Fibroblast of upper back skin (primary cell): ENCODE measurements around the gene TMED3.
A peak's percentile ranks its signal among the peaks of the same experiment; 100 is the strongest.

Experiments
- DNase-seq: peaks from one replicate; pipeline ENCODE4 v3.0.0-alpha.2; 2013

TMED3 gene

GRCh38 chr15:79310985-79311900 is at the start of gene TMED3:
TSS of gene TMED3 (plus strand) at chr15:79311112. CDS start at chr15:79311250, 138 bp downstream.
- DNase-seq: peak; percentile 90

DNA sequence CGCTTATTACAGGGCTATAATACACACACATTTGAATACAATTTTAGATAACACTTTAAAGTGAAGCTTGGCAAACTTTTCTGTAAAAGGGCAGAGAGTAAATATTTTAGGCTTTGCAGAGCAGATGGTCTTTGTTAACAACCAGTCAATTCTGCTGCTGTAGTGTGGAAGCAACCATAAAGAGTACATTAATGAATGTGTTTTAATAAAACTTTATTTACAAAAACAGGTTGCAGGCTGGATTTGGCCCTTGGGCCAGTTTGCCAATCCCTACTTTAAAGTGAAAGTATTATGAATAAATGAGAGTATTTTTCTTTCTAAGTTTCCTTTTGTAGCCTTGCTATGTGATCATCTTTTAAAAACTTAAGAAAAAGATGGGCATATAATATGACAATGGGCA is 49.1 kb upstream of the TMED3 start:
- DNase-seq: no peak

- DNase-seq: no peak
Measured at GRCh38 chr15:79265167-79265566, 45.7 kb upstream of the TMED3 start.

DNA sequence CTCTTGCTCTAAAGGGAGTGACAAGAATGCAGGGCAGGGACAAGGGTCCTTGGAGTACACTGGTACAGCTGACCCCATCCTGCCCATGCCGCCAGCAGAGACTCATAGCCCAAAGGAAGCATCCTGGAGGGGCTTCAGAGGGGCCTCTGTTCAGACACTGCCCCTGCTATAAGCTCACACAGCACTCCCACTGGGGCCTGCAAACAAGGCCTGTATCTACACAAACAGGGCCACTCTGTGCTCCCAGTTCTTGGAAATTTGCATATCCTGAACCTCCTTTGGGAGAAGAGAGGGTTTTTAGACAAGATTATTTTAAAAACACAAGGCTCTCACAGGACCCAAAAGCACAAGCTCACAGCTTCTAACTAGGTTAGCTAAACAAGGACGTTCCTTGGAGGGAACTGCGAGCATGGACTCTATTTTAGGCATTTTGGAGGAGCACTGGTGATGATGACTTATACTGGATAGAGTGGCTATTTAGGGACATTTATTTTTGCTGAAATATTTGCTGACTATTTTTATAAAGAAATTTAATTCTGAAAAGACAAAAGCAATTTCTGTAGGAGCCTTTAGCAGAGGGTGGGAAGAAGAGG is 44.8 kb upstream of the TMED3 start:
- no peak for DNase-seq

DNA sequence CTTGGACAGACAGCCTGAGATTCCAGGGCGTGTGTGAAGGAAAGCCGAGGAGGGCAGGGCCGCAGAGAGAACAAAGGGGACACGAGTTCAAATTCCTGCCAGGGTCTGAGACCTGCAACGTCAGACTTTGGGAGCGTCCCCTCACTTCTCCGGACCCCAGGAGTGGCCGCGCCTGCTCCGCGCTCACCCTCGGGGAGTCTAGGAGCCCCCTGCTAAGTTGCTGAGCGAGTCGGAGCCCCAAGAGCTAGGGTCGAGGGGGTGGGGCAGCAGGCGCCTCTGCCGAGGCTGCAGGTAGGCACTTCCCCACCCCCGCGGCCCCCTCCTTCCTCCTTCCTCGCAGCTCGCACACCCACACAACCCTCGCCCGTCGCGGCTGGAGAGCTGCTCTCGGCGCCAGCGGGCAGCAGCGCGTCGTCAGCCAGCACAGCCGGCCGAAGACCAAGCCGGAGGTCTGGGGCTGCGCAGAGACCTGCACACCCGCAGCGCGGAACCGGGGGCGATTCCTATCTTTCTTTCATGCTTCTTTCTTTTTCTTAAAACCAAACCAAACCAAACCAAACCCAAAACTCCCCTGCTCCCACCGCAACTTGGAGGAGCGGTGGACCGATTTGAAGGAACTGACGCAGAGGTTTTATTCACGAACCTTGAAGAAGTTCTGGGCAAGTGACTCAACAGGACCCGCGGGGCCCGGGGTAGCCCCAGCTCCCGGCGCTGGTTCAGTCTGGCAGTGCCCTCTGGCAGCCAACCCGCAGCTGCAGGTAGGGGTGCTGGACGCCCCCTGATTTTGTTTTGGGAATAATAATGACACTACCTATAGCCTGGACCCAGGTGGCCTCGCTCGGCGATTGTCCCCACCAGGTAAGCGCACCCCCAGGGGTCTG is 28.3 kb upstream of the TMED3 start, which contains the start of gene ANKRD34C:
Gene ANKRD34C (plus strand): TSS at position 352 of the 881 bp plus-strand sequence. CDS start 10,563 bp downstream, outside the sequence.
- no peak for DNase-seq

DNA sequence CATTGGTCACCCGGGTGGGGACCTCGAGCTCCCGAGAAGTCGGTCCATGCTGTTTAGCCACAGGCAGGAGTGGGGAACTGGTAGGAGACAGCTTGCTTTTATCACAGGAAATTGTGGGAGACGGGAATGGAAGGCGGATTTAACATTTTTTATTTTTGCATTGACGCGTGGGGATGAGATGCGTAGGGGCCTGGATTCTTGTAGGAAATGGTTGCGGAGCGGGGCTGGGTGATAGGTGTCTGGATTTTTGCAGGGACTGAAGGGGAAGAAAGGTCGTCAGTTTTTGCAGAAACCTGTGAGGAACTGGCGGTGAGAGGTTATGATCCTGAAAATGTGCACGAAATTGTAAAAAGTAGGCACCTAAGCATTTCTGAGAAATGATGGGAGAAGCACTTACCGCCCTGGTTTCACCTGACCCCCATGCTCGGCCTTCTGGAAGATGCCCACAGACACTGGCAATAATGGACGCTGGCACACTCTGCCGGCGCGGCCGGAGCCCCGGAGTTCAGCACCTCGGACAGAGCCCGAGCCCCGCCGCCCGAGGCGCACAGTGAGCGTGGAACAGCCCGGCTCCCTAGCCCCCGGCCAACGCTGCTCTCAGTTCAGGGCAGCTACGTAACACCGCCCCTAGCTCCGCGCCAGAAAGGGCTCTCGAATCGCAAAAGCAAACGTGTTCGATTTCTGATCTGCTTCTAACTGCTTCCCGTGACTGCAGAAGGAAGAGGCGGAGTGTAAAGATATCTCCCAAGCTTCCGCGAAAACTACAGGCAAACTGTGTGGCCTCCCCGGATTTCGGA is 27.5 kb upstream of the TMED3 start:
- DNase-seq: peak; percentile 40

GRCh38 chr15:79290642-79291275 is 20.2 kb upstream of the TMED3 start:
- no peak for DNase-seq

- DNase-seq: no peak
Measured at GRCh38 chr15:79292011-79292410, 18.9 kb upstream of the TMED3 start.

DNA sequence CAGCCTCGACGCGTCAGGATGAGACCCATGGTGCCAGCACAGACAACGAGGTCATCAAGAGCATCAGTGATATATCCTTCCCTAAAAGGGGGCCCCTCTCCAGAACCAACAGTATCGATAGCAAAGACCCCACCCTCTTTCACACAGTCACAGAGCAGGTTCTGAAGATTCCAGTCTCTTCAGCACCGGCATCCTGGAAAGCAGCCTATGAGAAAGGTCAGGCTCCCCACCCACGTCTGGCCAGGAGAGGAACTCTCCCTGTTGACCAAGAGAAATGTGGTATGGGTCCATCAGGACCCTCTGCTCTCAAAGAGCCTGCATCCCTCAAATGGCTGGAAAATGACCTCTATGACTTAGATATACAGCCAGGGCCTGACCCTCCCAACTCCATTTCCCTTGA is 16.8 kb upstream of the TMED3 start:
- no peak for DNase-seq

- DNase-seq: no peak
Measured at GRCh38 chr15:79296583-79296982, 14.3 kb upstream of the TMED3 start.

- DNase-seq: no peak
Measured at GRCh38 chr15:79299126-79299840, 11.6 kb upstream of the TMED3 start.

GRCh38 chr15:79299841-79300235 is 11.1 kb upstream of the TMED3 start:
- DNase-seq: no peak

DNA sequence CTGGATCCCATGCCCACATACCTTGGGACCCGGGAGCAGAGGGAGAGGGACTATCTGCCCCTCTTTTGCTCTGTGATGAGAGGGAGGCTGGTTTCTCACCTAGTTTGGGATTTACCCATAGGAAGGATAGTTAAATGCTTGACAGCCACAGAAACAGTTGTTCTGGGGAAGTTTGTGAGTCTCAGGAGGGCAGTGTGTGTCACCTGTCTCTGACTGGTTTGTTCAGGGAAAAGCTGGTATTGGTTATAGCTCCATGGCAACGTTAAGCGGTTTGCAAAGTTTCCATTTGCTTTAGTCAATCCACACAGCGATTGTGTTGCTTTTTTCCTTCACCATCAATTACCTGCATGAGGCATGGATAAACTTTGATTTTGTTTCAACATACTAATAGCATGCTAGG is 3.7 kb upstream of the TMED3 start:
- no peak for DNase-seq

GRCh38 chr15:79308874-79309273 is 2.0 kb upstream of the TMED3 start:
- DNase-seq: no peak

- peak; percentile 37 for DNase-seq
Measured at GRCh38 chr15:79310612-79310984, 314 bp upstream of the TMED3 start.

DNA sequence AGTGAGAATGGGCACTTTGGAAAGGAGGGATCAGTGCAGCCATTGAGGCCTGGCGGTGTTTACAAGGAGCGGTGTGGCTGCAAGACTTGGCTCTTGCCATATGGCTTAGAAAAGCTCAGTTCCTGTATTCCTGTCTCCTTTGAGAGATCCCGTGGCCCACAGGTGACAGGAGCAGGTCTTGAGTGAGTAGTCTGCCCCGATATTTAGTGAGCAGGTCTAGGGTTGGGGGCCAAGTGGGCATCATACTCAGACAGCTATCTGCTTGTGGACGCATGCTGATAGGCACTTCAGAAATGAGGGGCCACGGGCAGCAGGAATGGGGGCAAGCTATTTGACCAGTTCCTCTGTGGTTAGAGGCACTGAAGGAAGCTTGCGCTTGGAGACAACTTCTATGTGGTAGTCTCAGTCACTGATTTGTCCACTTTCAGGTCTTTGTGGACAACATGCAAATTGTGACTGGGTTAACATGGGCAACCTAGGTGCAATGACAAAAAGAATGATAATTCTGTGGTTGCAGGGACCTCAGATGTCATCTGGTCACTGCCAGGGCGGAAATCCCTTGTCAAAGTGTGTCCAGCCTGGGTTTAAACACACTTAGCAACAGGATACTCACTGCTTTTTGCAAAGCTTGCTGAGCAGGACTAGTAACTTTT is 1.1 kb downstream of the TMED3 start:
- DNase-seq: no peak

DNA sequence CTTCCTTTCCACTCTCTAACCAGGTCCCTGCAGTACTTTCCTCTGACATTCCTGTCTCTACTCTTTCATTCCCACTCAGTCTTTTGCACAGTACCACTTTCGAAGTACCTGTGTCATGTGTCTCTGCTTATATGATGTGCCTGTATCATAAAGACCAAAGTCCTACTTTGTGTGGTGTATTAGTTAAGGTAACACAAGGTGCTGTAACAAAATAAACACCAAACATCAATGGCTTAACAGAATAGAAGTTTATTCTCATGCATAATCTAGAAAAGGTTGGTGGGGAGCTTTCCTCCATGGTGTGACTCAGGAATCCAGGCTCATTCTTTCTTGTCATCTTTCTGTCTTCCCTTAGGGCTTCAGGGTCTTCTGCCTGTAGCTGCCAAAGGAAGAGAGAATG is 3.3 kb downstream of the TMED3 start:
- DNase-seq: no peak

DNA sequence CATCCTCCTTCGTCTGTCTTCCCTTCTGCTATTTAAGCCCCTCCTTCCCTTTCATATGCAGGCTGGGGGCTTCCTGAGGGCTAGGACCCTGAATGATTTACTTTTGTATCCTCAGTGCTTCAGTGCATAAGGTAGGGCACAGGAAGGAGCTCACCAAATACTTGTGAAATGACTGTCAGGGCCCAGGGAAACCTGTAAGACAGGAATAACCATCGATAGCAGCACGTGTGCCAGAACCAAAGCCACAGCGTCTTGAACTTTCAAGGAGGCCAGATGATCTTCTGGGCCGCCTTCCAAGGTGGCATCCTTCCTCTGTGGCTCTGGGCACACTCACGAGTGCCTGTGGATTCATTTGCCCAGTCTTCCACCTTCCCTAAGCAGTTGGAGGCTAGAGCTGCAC is 3.9 kb downstream of the TMED3 start:
- DNase-seq: no peak

DNA sequence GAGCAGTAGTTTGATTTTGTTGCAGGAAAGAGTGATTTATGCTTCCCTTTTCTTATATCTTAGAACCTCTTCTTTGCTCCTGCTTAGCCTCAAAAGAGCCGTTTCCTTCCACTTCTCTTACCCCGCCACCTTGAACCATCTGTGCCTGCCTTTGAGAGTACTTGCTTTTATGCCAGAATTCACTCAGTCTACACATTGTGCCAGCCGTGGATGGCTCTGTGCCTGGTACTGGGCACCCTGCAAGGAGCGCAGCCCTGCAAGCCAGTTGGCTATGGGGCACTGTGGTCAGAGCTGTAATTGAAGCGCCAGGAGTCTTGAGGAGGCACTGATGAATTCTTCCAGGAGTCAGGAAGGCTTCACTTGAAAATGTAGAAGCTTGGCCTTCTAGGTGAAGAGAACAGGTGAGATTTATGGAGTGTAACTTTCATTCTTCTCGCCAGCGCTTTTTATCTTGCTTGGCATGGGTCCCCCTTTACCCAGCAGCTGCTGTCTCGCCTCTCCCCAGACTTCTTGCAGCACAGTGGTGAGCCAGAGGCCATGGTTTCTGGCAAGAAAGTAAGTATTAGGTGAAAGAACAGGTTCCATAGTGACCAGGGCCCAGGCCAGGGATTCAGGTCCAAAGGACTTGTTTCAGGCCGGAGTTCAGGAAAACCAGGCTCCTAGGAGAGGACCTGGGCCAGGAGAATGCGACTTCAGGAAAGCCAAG is 4.9 kb downstream of the TMED3 start:
- no peak for DNase-seq

DNA sequence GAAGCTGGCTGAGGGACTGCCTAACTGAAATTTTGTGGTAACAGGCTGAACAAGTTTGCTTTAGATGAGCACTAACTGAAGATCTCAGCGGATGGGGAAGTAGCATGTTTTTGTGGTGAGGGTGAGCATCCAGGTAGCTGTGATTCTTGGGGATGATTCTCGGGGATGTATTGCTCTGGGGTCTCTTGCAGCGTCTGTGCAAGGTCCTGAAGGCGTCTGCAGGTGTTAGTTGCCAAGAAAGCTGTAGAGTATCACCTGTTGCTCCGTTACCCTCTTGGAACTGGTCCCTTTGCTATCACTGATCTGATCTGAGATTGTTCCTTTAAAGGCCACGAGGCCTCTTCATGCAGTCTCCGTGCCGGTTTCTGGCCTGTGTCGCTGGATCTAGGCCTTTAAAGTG is 6.0 kb downstream of the TMED3 start:
- no peak for DNase-seq
